ENCODE results near the gene WNT9B. TPM values are rescaled to one million over a fixed set of nuclear protein-coding genes. Genes with fewer than 3 reads are reported as not detected.

Gene WNT9B
- polyA plus RNA-seq, 4 donors = 7.3 to 13.8 (median 10.9) TPM

Other genes with a start within 250 kb of the WNT9B start
- 1 to 10 TPM; 1.9 to 2.2 (median 1.9) TPM for gene WNT3, start 32.9 kb upstream of the WNT9B start, polyA plus RNA-seq (ENCODE audit: insufficient read length in 4 of 4)
- 10 to 100 TPM; 49.1 to 58.7 (median 55.3) TPM for gene GOSR2, start 71.6 kb downstream of the WNT9B start, polyA plus RNA-seq (ENCODE audit: insufficient read length in 4 of 4)
- under 1 TPM in 1 of 4 donors, not detected in 3; 0.06 TPM for gene RPRML, start 127.7 kb downstream of the WNT9B start, polyA plus RNA-seq (ENCODE audit: insufficient read length in 4 of 4)

All from right renal pelvis (tissue), 4 donors.